Measurements from ENCODE around the gene NLRP3. TPM values are rescaled to one million over a fixed set of nuclear protein-coding genes. Genes with fewer than 3 reads are reported as not detected.

The NLRP3 gene
- total and polyA plus RNA-seq, 12 donors, result 0.28 to 6.1 (median 0.78) TPM

DNA sequence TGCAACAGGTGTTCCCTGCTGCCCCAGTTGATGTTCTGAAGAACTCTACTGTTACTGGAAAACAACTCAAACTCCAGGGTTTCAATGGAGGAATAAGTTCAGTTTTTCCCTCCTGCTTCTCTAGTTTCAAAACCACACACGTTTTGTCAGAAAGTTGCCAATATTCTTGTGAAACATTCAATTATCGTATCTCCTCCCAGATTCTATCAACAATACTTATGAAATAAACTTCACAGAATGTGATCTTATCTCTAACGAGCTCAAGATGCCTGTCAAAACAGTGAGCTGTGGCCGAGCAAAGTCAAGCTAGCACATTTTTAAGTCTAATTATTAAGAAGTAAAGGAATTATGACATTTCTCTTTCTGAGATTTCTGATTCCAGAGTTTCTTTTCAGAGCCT, 37.3 kb downstream of the NLRP3 start:
- Histone ChIP-seq H3K4me1 (peaks cover 0 to 23% (median 0%) of the 10 kb centered on the region in 9 donors), H3K9me3 (no peaks in the 10 kb centered on the region), H3K27ac (no peak overlapping the region), H3K36me3 (peaks cover 0 to 21% (median 0%) of the 10 kb centered on the region in 9 donors), H3K4me3 (no peak overlapping the region), H3K27me3 (peaks cover 0 to 62% (median 17%) of the 10 kb centered on the region in 7 donors)
- 13 to 18% methylated on average over 4 of the region's 4 CpGs for WGBS, 2 donors
- TF ChIP-seq, protein P1, sequence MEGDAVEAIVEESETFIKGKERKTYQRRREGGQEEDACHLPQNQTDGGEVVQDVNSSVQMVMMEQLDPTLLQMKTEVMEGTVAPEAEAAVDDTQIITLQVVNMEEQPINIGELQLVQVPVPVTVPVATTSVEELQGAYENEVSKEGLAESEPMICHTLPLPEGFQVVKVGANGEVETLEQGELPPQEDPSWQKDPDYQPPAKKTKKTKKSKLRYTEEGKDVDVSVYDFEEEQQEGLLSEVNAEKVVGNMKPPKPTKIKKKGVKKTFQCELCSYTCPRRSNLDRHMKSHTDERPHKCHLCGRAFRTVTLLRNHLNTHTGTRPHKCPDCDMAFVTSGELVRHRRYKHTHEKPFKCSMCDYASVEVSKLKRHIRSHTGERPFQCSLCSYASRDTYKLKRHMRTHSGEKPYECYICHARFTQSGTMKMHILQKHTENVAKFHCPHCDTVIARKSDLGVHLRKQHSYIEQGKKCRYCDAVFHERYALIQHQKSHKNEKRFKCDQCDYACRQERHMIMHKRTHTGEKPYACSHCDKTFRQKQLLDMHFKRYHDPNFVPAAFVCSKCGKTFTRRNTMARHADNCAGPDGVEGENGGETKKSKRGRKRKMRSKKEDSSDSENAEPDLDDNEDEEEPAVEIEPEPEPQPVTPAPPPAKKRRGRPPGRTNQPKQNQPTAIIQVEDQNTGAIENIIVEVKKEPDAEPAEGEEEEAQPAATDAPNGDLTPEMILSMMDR (IDR thresholded peaks at IDR 0.05), result no peak
- DNase-seq (no peak), ATAC-seq (peak in 1 of 8 donors; percentile 39)
- intact Hi-C loops (cut with DNase I), result no loop called here

DNA sequence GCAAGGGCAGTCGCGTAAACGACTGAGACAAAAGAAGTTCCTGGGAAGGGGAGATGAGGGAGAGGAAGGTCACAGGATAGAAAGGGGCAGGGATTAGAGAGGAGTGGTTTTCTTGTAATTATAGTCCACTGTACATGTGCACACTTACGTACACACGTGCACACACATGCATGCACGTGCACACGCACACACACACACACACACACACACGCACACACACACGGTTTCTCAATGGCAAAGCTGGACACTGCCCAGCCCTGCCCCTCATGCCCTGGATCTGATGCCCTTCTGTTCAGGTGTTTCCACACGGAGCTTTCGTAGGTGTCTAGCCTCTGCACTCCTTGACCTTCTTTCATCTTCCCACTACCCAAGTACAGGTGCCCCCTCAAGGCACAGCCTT, 38.0 kb downstream of the NLRP3 start:
- Histone ChIP-seq H3K36me3 (peaks cover 0 to 14% (median 0%) of the 10 kb centered on the region in 9 donors), H3K27me3 (peaks cover 0 to 62% (median 17%) of the 10 kb centered on the region in 7 donors), H3K27ac (no peak overlapping the region), H3K4me1 (peaks cover 0 to 18% (median 0%) of the 10 kb centered on the region in 9 donors), H3K9me3 (no peaks in the 10 kb centered on the region), H3K4me3 (no peak overlapping the region)
- no peak for ATAC-seq
- DNase-seq, result no peak
- WGBS, 2 donors, result 81 to 83% methylated on average over 11 of the region's 11 CpGs
- TF ChIP-seq, protein P1 (IDR thresholded peaks at IDR 0.05), result no peak
- intact Hi-C loops (cut with DNase I), result no loop called here

DNA sequence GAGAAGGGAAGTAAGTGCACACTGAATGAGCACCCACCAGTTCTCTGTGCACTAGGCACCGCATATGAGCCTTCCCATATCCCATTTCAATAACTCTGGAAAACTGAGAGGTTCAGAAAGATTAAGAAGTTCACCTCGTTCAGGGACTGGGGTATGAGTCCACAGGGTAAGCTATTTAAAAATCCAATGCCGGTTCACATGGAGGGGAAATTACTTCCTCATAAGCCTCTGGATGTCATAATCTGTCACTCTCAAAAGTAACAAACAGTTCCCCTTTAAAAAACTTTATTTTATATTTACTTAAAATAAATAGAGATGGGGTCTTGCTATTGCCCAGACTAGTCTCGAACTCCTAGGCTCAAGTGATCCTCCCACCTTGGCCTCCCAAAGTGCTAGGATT, 40.0 kb downstream of the NLRP3 start:
- Histone ChIP-seq H3K27ac (no peak overlapping the region), H3K4me3 (no peak overlapping the region), H3K27me3 (peaks cover 0 to 58% (median 17%) of the 10 kb centered on the region in 7 donors), H3K9me3 (no peaks in the 10 kb centered on the region), H3K36me3 (peaks cover 0 to 4% (median 0%) of the 10 kb centered on the region in 9 donors), H3K4me1 (peaks cover 0 to 18% (median 0%) of the 10 kb centered on the region in 9 donors)
- DNase-seq (no peak), ATAC-seq (no peak)
- TF ChIP-seq, protein P1 (IDR thresholded peaks at IDR 0.05), result no peak
- intact Hi-C loops (cut with DNase I), result no loop called here
- WGBS, 2 donors, result 59 to 73% methylated on average over 4 of the region's 4 CpGs

DNA sequence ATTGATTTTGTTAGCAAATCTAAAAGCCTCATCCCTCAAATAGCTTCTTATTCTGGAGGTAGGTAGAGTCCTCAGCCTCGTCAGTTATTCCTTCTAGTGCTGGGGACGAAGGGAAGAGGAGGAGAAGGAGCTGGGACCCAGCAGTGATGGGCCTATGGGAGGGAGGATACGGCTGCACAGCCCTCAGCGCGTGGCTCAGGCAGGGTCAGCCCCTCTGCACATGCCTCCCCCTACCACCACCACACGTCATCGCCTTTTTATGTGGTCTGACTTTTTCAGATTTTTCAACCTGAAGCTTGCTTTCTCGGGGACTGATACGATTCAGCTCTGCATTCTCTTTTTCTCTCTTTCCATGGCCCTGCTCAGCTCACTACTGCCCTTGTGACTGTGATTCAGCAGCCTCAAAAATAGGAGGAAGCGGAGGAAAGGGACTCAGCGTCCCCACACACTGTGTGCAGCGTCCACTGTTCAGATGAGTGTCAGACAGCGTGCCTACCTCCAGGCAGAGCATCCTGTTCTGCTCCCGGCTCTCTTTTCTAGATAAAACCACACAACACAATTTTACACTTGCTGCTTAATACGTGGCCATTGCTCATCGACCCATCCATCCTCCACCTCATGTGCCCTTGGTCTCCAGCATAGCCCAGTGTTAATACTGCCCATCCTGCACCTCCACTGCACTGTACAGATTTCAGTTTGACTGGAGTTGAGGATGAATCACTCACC, 41.1 kb downstream of the NLRP3 start:
- Histone ChIP-seq H3K4me1 (peaks cover 0 to 18% (median 0%) of the 10 kb centered on the region in 9 donors), H3K27me3 (peaks cover 0 to 48% (median 17%) of the 10 kb centered on the region in 7 donors), H3K4me3 (no peak overlapping the region), H3K36me3 (no peaks in the 10 kb centered on the region), H3K9me3 (peaks cover 0 to 4% (median 0%) of the 10 kb centered on the region in 11 donors), H3K27ac (no peak overlapping the region)
- intact Hi-C loops (cut with DNase I), result no loop called here
- ATAC-seq, result peak in 1 of 8 donors; percentile 58
- no peak for DNase-seq
- TF ChIP-seq, protein P1 (IDR thresholded peaks at IDR 0.05), result no peak
- WGBS, 2 donors, result 59 to 69% methylated on average over 16 of the region's 16 CpGs

Measured in heart right ventricle (tissue), 16 donors.